Measurements from ENCODE around the gene TSPAN31.
"Not testable (repeated sequence)": the region's sequence is repeated elsewhere in the genome, so short reads cannot be mapped to it uniquely, and the experiment has no call there.

The TSPAN31 gene

GRCh38 chr12:57721846-57722608, 22.8 kb upstream of the TSPAN31 start:
- in situ Hi-C loops (cut with HindIII; ENCODE audit: low sequenced_read_pairs): not testable (repeated sequence)

GRCh38 chr12:57722716-57723629, 21.9 kb upstream of the TSPAN31 start:
- in situ Hi-C loops (cut with HindIII; ENCODE audit: low sequenced_read_pairs): no loop called here

- in situ Hi-C loops (cut with HindIII; ENCODE audit: low sequenced_read_pairs): no loop called here
Observed at GRCh38 chr12:57723630-57723962, 21.2 kb upstream of the TSPAN31 start.

GRCh38 chr12:57724003-57724935, 20.6 kb upstream of the TSPAN31 start:
- in situ Hi-C loops (cut with HindIII; ENCODE audit: low sequenced_read_pairs): no loop called here

- in situ Hi-C loops (cut with HindIII; ENCODE audit: low sequenced_read_pairs): no loop called here
Observed at GRCh38 chr12:57724936-57725740, 19.7 kb upstream of the TSPAN31 start.

GRCh38 chr12:57725851-57726150, 19.0 kb upstream of the TSPAN31 start:
- in situ Hi-C loops (cut with HindIII; ENCODE audit: low sequenced_read_pairs): no loop called here

- in situ Hi-C loops (cut with HindIII; ENCODE audit: low sequenced_read_pairs): no loop called here
Observed at GRCh38 chr12:57726151-57726883, 18.5 kb upstream of the TSPAN31 start.

- in situ Hi-C loops (cut with HindIII; ENCODE audit: low sequenced_read_pairs): no loop called here
Observed at GRCh38 chr12:57726884-57727757, 17.7 kb upstream of the TSPAN31 start.

GRCh38 chr12:57727758-57728395, 17.0 kb upstream of the TSPAN31 start:
- in situ Hi-C loops (cut with HindIII; ENCODE audit: low sequenced_read_pairs): no loop called here

GRCh38 chr12:57729321-57729844, 15.5 kb upstream of the TSPAN31 start:
- in situ Hi-C loops (cut with HindIII; ENCODE audit: low sequenced_read_pairs): no loop called here

GRCh38 chr12:57730336-57731067, 14.3 kb upstream of the TSPAN31 start:
- in situ Hi-C loops (cut with HindIII; ENCODE audit: low sequenced_read_pairs): no loop called here

GRCh38 chr12:57731411-57732080, 13.3 kb upstream of the TSPAN31 start:
- in situ Hi-C loops (cut with HindIII; ENCODE audit: low sequenced_read_pairs): no loop called here

GRCh38 chr12:57732270-57732669, 12.6 kb upstream of the TSPAN31 start:
- in situ Hi-C loops (cut with HindIII; ENCODE audit: low sequenced_read_pairs): no loop called here

GRCh38 chr12:57732726-57733593, 11.9 kb upstream of the TSPAN31 start:
- in situ Hi-C loops (cut with HindIII; ENCODE audit: low sequenced_read_pairs): no loop called here

GRCh38 chr12:57733928-57734327, 10.9 kb upstream of the TSPAN31 start:
- in situ Hi-C loops (cut with HindIII; ENCODE audit: low sequenced_read_pairs): no loop called here

- in situ Hi-C loops (cut with HindIII; ENCODE audit: low sequenced_read_pairs): no loop called here
Observed at GRCh38 chr12:57734591-57734990, 10.2 kb upstream of the TSPAN31 start.

All from DLD1 (cell line).